ENCODE data around the gene RNF145. TPM values are rescaled to one million over a fixed set of nuclear protein-coding genes. Genes with fewer than 3 reads are reported as not detected.
A peak's percentile ranks its signal among the peaks of the same experiment; 100 is the strongest.
"Not testable (repeated sequence)": the region's sequence is repeated elsewhere in the genome, so short reads cannot be mapped to it uniquely, and the experiment has no call there.

RNF145 gene
- total and polyA plus RNA-seq, 2 donors: 39.2 to 60.6 TPM

GRCh38 chr5:159161361-159162214, 47.8 kb downstream of the RNF145 start:
- Histone ChIP-seq H3K4me1 (ENCODE audit: control insufficient read depth in 2 of 2, insufficient read depth in 2 of 2, low read length in 2 of 2) (no peaks in the 10 kb centered on the region), H3K27me3 (ENCODE audit: control insufficient read depth in 2 of 2, insufficient read depth in 1 of 2, low read length in 1 of 2) (no peaks in the 10 kb centered on the region), H3K27ac (ENCODE audit: low read depth in 1 of 2, low read length in 1 of 2) (no peak overlapping the region), H3K36me3 (ENCODE audit: control insufficient read depth in 2 of 2, insufficient read depth in 2 of 2, low read length in 1 of 2) (peaks cover 21 to 54% of the 10 kb centered on the region in 2 donors), H3K4me3 (ENCODE audit: low read length in 2 of 2) (no peak overlapping the region), H3K9me3 (ENCODE audit: control insufficient read depth in 2 of 2, insufficient read depth in 1 of 2, low read length in 1 of 2) (no peaks in the 10 kb centered on the region)
- DNase-seq (ENCODE audit: low read depth in 6 of 9, low spot score in 9 of 9): no peak
- WGBS: 97% methylated on average over 9 of the region's 9 CpGs

GRCh38 chr5:159158553-159159091, 50.7 kb downstream of the RNF145 start:
- not testable (repeated sequence) for H3K27me3 ChIP-seq (ENCODE audit: control insufficient read depth in 2 of 2, insufficient read depth in 1 of 2, low read length in 1 of 2); H3K4me3 ChIP-seq (ENCODE audit: low read length in 2 of 2); H3K27ac ChIP-seq (ENCODE audit: low read depth in 1 of 2, low read length in 1 of 2); H3K9me3 ChIP-seq (ENCODE audit: control insufficient read depth in 2 of 2, insufficient read depth in 1 of 2, low read length in 1 of 2); H3K4me1 ChIP-seq (ENCODE audit: control insufficient read depth in 2 of 2, insufficient read depth in 2 of 2, low read length in 2 of 2); DNase-seq (ENCODE audit: low read depth in 6 of 9, low spot score in 9 of 9)
- 91% methylated on average over 4 of the region's 4 CpGs for whole genome bisulfite sequencing
- peaks cover 23 to 60% of the 10 kb centered on the region in 2 donors for H3K36me3 ChIP-seq (ENCODE audit: control insufficient read depth in 2 of 2, insufficient read depth in 2 of 2, low read length in 1 of 2)

GRCh38 chr5:159157552-159157951, 51.8 kb downstream of the RNF145 start:
- Histone ChIP-seq H3K27ac (ENCODE audit: low read depth in 1 of 2, low read length in 1 of 2) (no peak overlapping the region), H3K27me3 (ENCODE audit: control insufficient read depth in 2 of 2, insufficient read depth in 1 of 2, low read length in 1 of 2) (no peaks in the 10 kb centered on the region), H3K9me3 (ENCODE audit: control insufficient read depth in 2 of 2, insufficient read depth in 1 of 2, low read length in 1 of 2) (no peaks in the 10 kb centered on the region), H3K4me1 (ENCODE audit: control insufficient read depth in 2 of 2, insufficient read depth in 2 of 2, low read length in 2 of 2) (no peaks in the 10 kb centered on the region), H3K4me3 (ENCODE audit: low read length in 2 of 2) (no peak overlapping the region), H3K36me3 (ENCODE audit: control insufficient read depth in 2 of 2, insufficient read depth in 2 of 2, low read length in 1 of 2) (peaks cover 23 to 49% of the 10 kb centered on the region in 2 donors)
- DNase-seq (ENCODE audit: low read depth in 6 of 9, low spot score in 9 of 9): no peak
- 96% methylated on average over 1 of the region's 1 CpG for WGBS

DNA sequence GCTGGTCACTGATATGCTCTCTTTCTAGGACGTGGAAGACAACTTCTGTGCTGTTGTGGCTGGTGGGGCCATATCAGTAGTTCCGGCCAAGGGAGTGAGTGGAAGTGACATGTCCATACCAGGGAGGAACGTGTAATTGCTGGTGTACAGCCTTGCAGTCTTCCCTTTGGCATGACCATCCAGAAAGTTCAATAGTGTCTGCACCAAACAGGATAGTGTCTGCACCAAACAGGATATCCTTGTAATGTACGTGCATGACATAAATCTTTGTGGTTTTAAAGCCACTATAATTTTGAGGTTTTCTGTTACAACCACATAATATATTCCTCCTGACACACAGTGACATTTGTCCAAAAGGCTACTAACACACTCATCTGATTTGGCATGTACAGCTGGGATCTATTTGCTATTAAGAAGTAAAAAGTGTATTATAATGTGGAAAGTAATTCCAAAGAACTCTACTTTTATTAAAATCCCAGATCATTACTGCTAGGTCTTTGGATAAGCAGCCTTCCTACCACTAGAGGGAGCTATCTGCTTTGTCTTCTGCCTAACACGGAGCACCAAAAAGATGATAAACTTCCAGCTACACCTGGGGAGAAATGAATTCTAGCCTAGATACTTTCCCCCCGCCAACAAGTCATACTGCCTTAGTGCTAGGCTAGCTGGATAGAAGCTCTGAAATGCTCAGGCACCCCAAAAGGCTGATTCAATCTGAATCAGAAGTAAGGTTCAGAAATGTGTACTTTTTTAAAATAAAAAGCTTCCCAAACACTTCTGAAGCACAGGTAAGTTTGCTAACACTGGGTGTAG, 52.7 kb downstream of the RNF145 start:
- WGBS: 33% methylated on average over 6 of the region's 6 CpGs

GRCh38 chr5:159155960-159156359, 53.4 kb downstream of the RNF145 start:
- 95% methylated on average over 2 of the region's 2 CpGs for WGBS
- peaks cover 20 to 44% of the 10 kb centered on the region in 2 donors for H3K36me3 ChIP-seq (ENCODE audit: control insufficient read depth in 2 of 2, insufficient read depth in 2 of 2, low read length in 1 of 2)
- H3K4me1 ChIP-seq (ENCODE audit: control insufficient read depth in 2 of 2, insufficient read depth in 2 of 2, low read length in 2 of 2): no peaks in the 10 kb centered on the region
- H3K27me3 ChIP-seq (ENCODE audit: control insufficient read depth in 2 of 2, insufficient read depth in 1 of 2, low read length in 1 of 2): no peaks in the 10 kb centered on the region
- no peak overlapping the region for H3K4me3 ChIP-seq (ENCODE audit: low read length in 2 of 2)
- no peak overlapping the region for H3K27ac ChIP-seq (ENCODE audit: low read depth in 1 of 2, low read length in 1 of 2)
- no peaks in the 10 kb centered on the region for H3K9me3 ChIP-seq (ENCODE audit: control insufficient read depth in 2 of 2, insufficient read depth in 1 of 2, low read length in 1 of 2)
- no peak for DNase-seq (ENCODE audit: low read depth in 6 of 9, low spot score in 9 of 9)

More for the DNA sequence above, 52.7 kb downstream of the RNF145 start:
- peak; percentile 19 to 82 (median 64) for DNase-seq (ENCODE audit: low read depth in 6 of 9, low spot score in 9 of 9)
- H3K4me3 ChIP-seq (ENCODE audit: low read length in 2 of 2): no peak overlapping the region
- peaks cover 23 to 49% of the 10 kb centered on the region in 2 donors for H3K36me3 ChIP-seq (ENCODE audit: control insufficient read depth in 2 of 2, insufficient read depth in 2 of 2, low read length in 1 of 2)
- no peaks in the 10 kb centered on the region for H3K9me3 ChIP-seq (ENCODE audit: control insufficient read depth in 2 of 2, insufficient read depth in 1 of 2, low read length in 1 of 2)
- H3K27ac ChIP-seq (ENCODE audit: low read depth in 1 of 2, low read length in 1 of 2): peak overlapping the region in 1 of 2 donors; percentile 25
- no peaks in the 10 kb centered on the region for H3K27me3 ChIP-seq (ENCODE audit: control insufficient read depth in 2 of 2, insufficient read depth in 1 of 2, low read length in 1 of 2)
- H3K4me1 ChIP-seq (ENCODE audit: control insufficient read depth in 2 of 2, insufficient read depth in 2 of 2, low read length in 2 of 2): no peaks in the 10 kb centered on the region

GRCh38 chr5:159152876-159153275, 56.5 kb downstream of the RNF145 start:
- Histone ChIP-seq H3K4me1 (ENCODE audit: control insufficient read depth in 2 of 2, insufficient read depth in 2 of 2, low read length in 2 of 2) (no peaks in the 10 kb centered on the region), H3K4me3 (ENCODE audit: low read length in 2 of 2) (no peak overlapping the region), H3K9me3 (ENCODE audit: control insufficient read depth in 2 of 2, insufficient read depth in 1 of 2, low read length in 1 of 2) (no peaks in the 10 kb centered on the region), H3K27ac (ENCODE audit: low read depth in 1 of 2, low read length in 1 of 2) (no peak overlapping the region), H3K27me3 (ENCODE audit: control insufficient read depth in 2 of 2, insufficient read depth in 1 of 2, low read length in 1 of 2) (no peaks in the 10 kb centered on the region), H3K36me3 (ENCODE audit: control insufficient read depth in 2 of 2, insufficient read depth in 2 of 2, low read length in 1 of 2) (peaks cover 5 to 17% of the 10 kb centered on the region in 2 donors)
- 97% methylated on average over 2 of the region's 2 CpGs for WGBS
- DNase-seq (ENCODE audit: low read depth in 6 of 9, low spot score in 9 of 9): no peak

- DNase-seq (ENCODE audit: low read depth in 6 of 9, low spot score in 9 of 9): no peak
- WGBS: 96% methylated on average over 7 of the region's 7 CpGs
Observed at GRCh38 chr5:159149085-159149484, 60.3 kb downstream of the RNF145 start.

GRCh38 chr5:159147976-159148375, 61.4 kb downstream of the RNF145 start:
- 93% methylated on average over 1 of the region's 1 CpG for WGBS
- DNase-seq (ENCODE audit: low read depth in 6 of 9, low spot score in 9 of 9): no peak
- Histone ChIP-seq H3K27me3 (ENCODE audit: control insufficient read depth in 2 of 2, insufficient read depth in 1 of 2, low read length in 1 of 2) (no peaks in the 10 kb centered on the region), H3K36me3 (ENCODE audit: control insufficient read depth in 2 of 2, insufficient read depth in 2 of 2, low read length in 1 of 2) (no peaks in the 10 kb centered on the region), H3K4me1 (ENCODE audit: control insufficient read depth in 2 of 2, insufficient read depth in 2 of 2, low read length in 2 of 2) (no peaks in the 10 kb centered on the region), H3K9me3 (ENCODE audit: control insufficient read depth in 2 of 2, insufficient read depth in 1 of 2, low read length in 1 of 2) (no peaks in the 10 kb centered on the region), H3K4me3 (ENCODE audit: low read length in 2 of 2) (no peak overlapping the region), H3K27ac (ENCODE audit: low read depth in 1 of 2, low read length in 1 of 2) (no peak overlapping the region)

More at GRCh38 chr5:159149085-159149484, 60.3 kb downstream of the RNF145 start:
- H3K27ac ChIP-seq (ENCODE audit: low read depth in 1 of 2, low read length in 1 of 2): no peak overlapping the region
- H3K9me3 ChIP-seq (ENCODE audit: control insufficient read depth in 2 of 2, insufficient read depth in 1 of 2, low read length in 1 of 2): no peaks in the 10 kb centered on the region
- no peaks in the 10 kb centered on the region for H3K36me3 ChIP-seq (ENCODE audit: control insufficient read depth in 2 of 2, insufficient read depth in 2 of 2, low read length in 1 of 2)
- H3K4me3 ChIP-seq (ENCODE audit: low read length in 2 of 2): no peak overlapping the region
- no peaks in the 10 kb centered on the region for H3K27me3 ChIP-seq (ENCODE audit: control insufficient read depth in 2 of 2, insufficient read depth in 1 of 2, low read length in 1 of 2)
- H3K4me1 ChIP-seq (ENCODE audit: control insufficient read depth in 2 of 2, insufficient read depth in 2 of 2, low read length in 2 of 2): no peaks in the 10 kb centered on the region

DNA sequence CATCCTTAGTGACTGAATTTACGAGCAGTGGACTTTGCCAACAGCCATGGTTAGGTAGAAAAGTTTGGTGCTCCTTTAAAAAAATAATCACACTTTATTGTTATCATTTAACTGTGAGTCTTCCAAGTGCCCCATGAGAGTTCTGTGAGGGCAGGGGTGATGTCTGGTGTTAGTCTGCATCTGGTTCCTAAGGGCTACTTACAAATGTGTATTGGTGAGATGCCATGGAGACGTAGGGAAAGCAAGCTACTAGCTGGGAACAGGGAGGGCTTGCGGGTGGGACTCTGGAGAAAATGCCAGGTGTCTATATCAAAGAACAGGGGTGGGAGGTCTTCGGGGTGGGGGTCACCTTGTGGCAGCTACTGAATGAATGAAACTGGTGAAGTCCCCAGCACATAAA, 62.5 kb downstream of the RNF145 start:
- no peak overlapping the region for H3K4me3 ChIP-seq (ENCODE audit: low read length in 2 of 2)
- H3K27ac ChIP-seq (ENCODE audit: low read depth in 1 of 2, low read length in 1 of 2): no peak overlapping the region
- no peaks in the 10 kb centered on the region for H3K9me3 ChIP-seq (ENCODE audit: control insufficient read depth in 2 of 2, insufficient read depth in 1 of 2, low read length in 1 of 2)
- no peaks in the 10 kb centered on the region for H3K4me1 ChIP-seq (ENCODE audit: control insufficient read depth in 2 of 2, insufficient read depth in 2 of 2, low read length in 2 of 2)
- WGBS: 70% methylated on average over 4 of the region's 4 CpGs
- no peaks in the 10 kb centered on the region for H3K27me3 ChIP-seq (ENCODE audit: control insufficient read depth in 2 of 2, insufficient read depth in 1 of 2, low read length in 1 of 2)
- DNase-seq (ENCODE audit: low read depth in 6 of 9, low spot score in 9 of 9): no peak
- H3K36me3 ChIP-seq (ENCODE audit: control insufficient read depth in 2 of 2, insufficient read depth in 2 of 2, low read length in 1 of 2): no peaks in the 10 kb centered on the region
